ENCODE results near the gene ADAMTSL1.

GRCh38 chr9:18849890-18850677, 376.1 kb downstream of the ADAMTSL1 start:
- no peak for TF ChIP-seq NFXL1 (CRISPR knock-in tag; IDR thresholded peaks at IDR 0.05)
- TF ChIP-seq BRF2 (IDR thresholded peaks at IDR 0.05; ENCODE audit: borderline replicate concordance, insufficient read depth, insufficient read length) = no peak
- no peak for TF ChIP-seq TAF1 (IDR thresholded peaks at IDR 0.05; ENCODE audit: control insufficient read depth, extremely low read depth, insufficient read depth, low read length, severe bottlenecking)
- no peak for TF ChIP-seq JUN (IDR thresholded peaks at IDR 0.05; ENCODE audit: borderline replicate concordance, low read depth, low read length)
- no peak for TF ChIP-seq JUN (CRISPR knock-in tag; IDR thresholded peaks at IDR 0.05; ENCODE audit: borderline replicate concordance)
- no peak for TF ChIP-seq E2F5 (CRISPR knock-in tag; IDR thresholded peaks at IDR 0.05)
- TF ChIP-seq ZNF274 (IDR thresholded peaks at IDR 0.05; ENCODE audit: borderline replicate concordance, low read depth, low read length) = no peak
- no peak for TF ChIP-seq ZBTB17 (CRISPR knock-in tag; IDR thresholded peaks at IDR 0.05)
- no peak for TF ChIP-seq NR0B1 (IDR thresholded peaks at IDR 0.05; ENCODE audit: partially characterized antibody)
- TF ChIP-seq ZFX (CRISPR knock-in tag; IDR thresholded peaks at IDR 0.05) = no peak
- TF ChIP-seq PTBP1 (IDR thresholded peaks at IDR 0.05; ENCODE audit: low read depth, low read length) = no peak
- TF ChIP-seq ZNF699 (CRISPR knock-in tag; IDR thresholded peaks at IDR 0.05; ENCODE audit: insufficient replicate concordance) = no peak
- TF ChIP-seq OTX1 (CRISPR knock-in tag; IDR thresholded peaks at IDR 0.05) = no peak

Measured in K562 (cell line).